NCI-H69 (cell line): ENCODE data around the gene SBSN.
"Not testable (repeated sequence)": the region's sequence is repeated elsewhere in the genome, so short reads cannot be mapped to it uniquely, and the experiment has no call there.

Source experiments
- DNase-seq: peaks from one replicate; lab custom pipeline; 2025; lab: John Stamatoyannopoulos, UW

SBSN gene

GRCh38 chr19:35474594-35474993 is 53.5 kb downstream of the SBSN start:
- not testable (repeated sequence) for DNase-seq

DNA sequence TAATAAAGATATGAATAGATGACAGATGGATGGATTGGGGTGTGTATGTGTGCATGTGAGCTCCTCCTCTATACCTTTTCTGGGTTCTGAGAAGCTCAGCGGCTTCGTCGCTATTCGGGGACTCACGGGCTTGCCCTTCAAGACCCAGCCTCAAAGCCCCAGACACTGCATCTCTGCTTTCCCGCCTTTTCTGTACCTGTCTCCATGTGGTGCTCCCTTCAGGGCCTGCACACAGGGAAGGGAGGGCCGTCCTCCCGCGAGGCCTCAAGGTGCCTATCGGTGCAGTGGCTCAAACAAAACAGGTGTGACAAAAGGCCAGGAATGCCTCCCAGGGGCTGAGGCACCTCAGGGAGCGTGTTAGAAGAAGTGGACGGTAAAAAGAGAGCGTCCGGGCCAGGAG is 54.0 kb downstream of the SBSN start:
- no peak for DNase-seq
